ENCODE results near the gene DTX3.

DNA sequence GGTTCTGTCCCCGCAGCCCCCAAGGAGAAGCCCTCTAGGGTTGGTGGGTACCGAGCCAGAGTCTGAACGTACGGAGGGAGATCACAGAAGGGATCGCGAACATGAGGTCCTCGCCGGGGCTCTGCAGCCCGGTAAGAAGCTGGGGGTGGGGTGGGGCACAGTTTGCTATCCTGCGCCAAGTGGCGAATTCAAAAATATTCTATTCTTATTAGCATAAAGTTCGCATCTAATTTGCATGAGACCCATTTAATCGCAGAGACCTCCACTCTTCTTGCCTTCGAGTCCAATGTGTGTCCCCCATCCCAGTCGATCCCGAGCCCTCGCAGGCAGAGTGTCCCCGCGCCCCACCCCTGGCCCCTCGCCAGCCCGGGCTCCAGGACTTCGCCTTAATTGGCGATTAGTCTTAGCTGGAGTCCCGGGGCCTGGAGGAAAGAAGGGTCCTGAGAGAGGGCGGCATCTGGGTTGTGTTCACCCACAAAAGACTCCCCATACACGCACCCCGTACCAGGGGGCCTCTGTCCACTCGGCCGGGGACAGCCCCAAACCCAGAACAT lies 6.0 kb downstream of the DTX3 start:
- TF ChIP-seq, protein P1, sequence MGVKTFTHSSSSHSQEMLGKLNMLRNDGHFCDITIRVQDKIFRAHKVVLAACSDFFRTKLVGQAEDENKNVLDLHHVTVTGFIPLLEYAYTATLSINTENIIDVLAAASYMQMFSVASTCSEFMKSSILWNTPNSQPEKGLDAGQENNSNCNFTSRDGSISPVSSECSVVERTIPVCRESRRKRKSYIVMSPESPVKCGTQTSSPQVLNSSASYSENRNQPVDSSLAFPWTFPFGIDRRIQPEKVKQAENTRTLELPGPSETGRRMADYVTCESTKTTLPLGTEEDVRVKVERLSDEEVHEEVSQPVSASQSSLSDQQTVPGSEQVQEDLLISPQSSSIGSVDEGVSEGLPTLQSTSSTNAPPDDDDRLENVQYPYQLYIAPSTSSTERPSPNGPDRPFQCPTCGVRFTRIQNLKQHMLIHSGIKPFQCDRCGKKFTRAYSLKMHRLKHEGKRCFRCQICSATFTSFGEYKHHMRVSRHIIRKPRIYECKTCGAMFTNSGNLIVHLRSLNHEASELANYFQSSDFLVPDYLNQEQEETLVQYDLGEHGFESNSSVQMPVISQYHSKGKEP (CRISPR knock-in tag; IDR thresholded peaks at IDR 0.05) = no peak
- TF ChIP-seq DR1 (CRISPR knock-in tag; IDR thresholded peaks at IDR 0.05) = no peak
- TF ChIP-seq REST (IDR thresholded peaks at IDR 0.05; ENCODE audit: borderline replicate concordance in 1 of 2, low read depth in 1 of 2, low read length in 2 of 2) = no peak
- no peak for TF ChIP-seq CEBPB (IDR thresholded peaks at IDR 0.05; ENCODE audit: borderline replicate concordance, low read depth, low read length)
- no peak for TF ChIP-seq ATF1 (CRISPR knock-in tag; IDR thresholded peaks at IDR 0.05)
- TF ChIP-seq CREB1 (IDR thresholded peaks at IDR 0.05) = no peak
- TF ChIP-seq CREB1 (CRISPR knock-in tag; IDR thresholded peaks at IDR 0.05) = no peak
- no peak for TF ChIP-seq HDAC6 (IDR thresholded peaks at IDR 0.05; ENCODE audit: low read depth, low read length)
- no peak for TF ChIP-seq EP300 (IDR thresholded peaks at IDR 0.05; ENCODE audit: low read depth in 2 of 2, low read length in 2 of 2)
- TF ChIP-seq EP300 (CRISPR knock-in tag; IDR thresholded peaks at IDR 0.05; ENCODE audit: borderline replicate concordance) = no peak
- no peak for TF ChIP-seq MYC (CRISPR knock-in tag; IDR thresholded peaks at IDR 0.05; ENCODE audit: borderline replicate concordance)
- TF ChIP-seq, protein P2, sequence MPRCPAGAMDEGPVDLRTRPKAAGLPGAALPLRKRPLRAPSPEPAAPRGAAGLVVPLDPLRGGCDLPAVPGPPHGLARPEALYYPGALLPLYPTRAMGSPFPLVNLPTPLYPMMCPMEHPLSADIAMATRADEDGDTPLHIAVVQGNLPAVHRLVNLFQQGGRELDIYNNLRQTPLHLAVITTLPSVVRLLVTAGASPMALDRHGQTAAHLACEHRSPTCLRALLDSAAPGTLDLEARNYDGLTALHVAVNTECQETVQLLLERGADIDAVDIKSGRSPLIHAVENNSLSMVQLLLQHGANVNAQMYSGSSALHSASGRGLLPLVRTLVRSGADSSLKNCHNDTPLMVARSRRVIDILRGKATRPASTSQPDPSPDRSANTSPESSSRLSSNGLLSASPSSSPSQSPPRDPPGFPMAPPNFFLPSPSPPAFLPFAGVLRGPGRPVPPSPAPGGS (CRISPR knock-in tag; IDR thresholded peaks at IDR 0.05) = no peak
- TF ChIP-seq RAD51 (IDR thresholded peaks at IDR 0.05; ENCODE audit: borderline replicate concordance) = no peak
- no peak for TF ChIP-seq CTCF (CRISPR knock-in tag; IDR thresholded peaks at IDR 0.05)
- no peak for TF ChIP-seq SNAI1 (CRISPR knock-in tag; IDR thresholded peaks at IDR 0.05; ENCODE audit: borderline replicate concordance)
- no peak for TF ChIP-seq GTF3A (CRISPR knock-in tag; conservative IDR thresholded peaks at IDR 0.05)

Data from HepG2 (cell line).